ENCODE results near the gene SUSD2.

SUSD2 gene

DNA sequence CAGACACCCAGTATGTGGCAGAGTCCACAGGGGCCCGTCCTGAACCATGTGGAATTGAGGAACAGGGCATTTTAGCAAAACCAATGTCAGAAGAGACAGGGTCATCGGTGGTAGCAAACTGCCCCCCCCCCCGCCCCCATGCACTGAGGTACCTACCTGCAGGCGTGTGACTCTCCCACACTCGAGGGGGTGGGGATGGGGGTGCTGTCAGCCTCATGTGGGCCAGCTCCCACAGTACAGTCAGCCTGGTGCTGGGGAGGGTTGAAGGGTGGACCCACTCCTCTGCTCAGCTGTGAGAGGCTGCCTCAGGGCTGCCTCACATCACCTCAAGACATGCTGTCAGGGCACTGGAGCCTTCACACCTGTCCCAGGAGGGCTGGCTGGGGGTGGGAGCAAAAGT is 10.7 kb upstream of the SUSD2 start:
- H3K9me3 ChIP-seq (ENCODE audit: control insufficient read depth in 1 of 2, low read length in 2 of 2), result no peaks in the 10 kb centered on the region
- H3K4me1 ChIP-seq (ENCODE audit: control insufficient read depth in 1 of 2, insufficient read depth in 2 of 2, low read length in 2 of 2), result no peaks in the 10 kb centered on the region
- no peak overlapping the region for H3K9ac ChIP-seq (ENCODE audit: low read depth in 1 of 2, low read length in 2 of 2)
- no peak overlapping the region for H3K27ac ChIP-seq (ENCODE audit: low read depth, low read length)
- no peak overlapping the region for H3K4me3 ChIP-seq (ENCODE audit: low read depth in 1 of 2, low read length in 2 of 2)
- no peaks in the 10 kb centered on the region for H3K27me3 ChIP-seq (ENCODE audit: control insufficient read depth in 1 of 2, insufficient read depth in 2 of 2, low read length in 2 of 2)
- H3K36me3 ChIP-seq (ENCODE audit: control insufficient read depth in 1 of 2, insufficient read depth in 2 of 2, low read length in 2 of 2), result peaks cover 43 to 85% of the 10 kb centered on the region in 2 donors

DNA sequence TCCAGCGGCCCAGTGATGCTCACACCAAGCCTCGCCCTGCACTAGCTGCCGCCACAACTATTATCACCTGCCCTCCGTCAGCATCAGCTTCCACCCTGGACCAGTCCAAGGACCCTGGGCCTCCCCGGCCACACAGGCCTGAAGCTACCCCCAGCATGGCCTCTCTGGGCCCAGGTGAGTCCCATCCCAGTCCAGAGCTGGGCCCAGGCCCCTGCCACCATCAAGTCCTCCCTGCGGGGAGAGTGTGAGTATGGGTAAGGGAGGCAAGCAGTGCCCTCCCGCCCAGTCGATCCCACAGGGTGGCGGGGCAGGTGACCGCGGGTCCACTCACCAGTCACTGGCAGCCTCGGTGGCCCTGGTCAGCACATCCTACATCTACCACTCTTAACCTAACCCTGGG is 9.5 kb upstream of the SUSD2 start:
- Histone ChIP-seq H3K4me3 (ENCODE audit: low read depth in 1 of 2, low read length in 2 of 2) (no peak overlapping the region), H3K27me3 (ENCODE audit: control insufficient read depth in 1 of 2, insufficient read depth in 2 of 2, low read length in 2 of 2) (no peaks in the 10 kb centered on the region), H3K36me3 (ENCODE audit: control insufficient read depth in 1 of 2, insufficient read depth in 2 of 2, low read length in 2 of 2) (peaks cover 38 to 86% of the 10 kb centered on the region in 2 donors), H3K27ac (ENCODE audit: low read depth, low read length) (no peak overlapping the region), H3K9me3 (ENCODE audit: control insufficient read depth in 1 of 2, low read length in 2 of 2) (no peaks in the 10 kb centered on the region), H3K4me1 (ENCODE audit: control insufficient read depth in 1 of 2, insufficient read depth in 2 of 2, low read length in 2 of 2) (no peaks in the 10 kb centered on the region), H3K9ac (ENCODE audit: low read depth in 1 of 2, low read length in 2 of 2) (no peak overlapping the region)

DNA sequence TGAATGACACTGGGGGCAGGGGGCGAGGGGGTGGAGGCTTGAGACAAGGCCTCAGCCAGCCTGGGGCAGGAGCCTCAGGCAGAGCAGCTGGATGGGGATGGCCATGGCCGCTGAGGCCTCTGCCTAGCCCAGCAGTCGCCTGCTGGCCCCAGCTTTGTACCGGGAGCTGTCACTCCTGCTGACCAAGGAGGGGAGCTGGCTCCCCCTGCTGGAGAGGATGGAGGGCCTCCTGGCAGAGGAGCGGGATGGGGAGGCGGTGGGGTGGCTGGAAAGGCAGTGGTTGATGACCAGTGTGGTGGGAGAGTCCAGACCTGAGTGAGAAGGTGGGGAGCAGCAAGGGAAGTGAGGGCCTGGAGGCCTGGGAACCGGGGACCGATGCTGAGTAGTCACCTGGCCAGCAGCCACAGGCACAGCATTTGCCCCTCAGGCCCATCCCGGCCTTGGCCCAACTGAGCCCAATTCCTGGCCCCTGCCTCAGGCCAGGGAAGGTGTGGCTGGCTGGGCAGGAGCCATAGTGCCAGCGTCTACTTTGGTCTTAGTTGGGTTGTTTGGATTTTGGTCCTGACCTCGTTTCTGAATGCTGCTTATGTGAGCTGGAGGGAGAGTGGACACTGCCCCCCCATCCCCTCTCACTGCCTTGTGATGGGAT is 6.0 kb upstream of the SUSD2 start:
- Histone ChIP-seq H3K4me3 (ENCODE audit: low read depth in 1 of 2, low read length in 2 of 2) (no peak overlapping the region), H3K36me3 (ENCODE audit: control insufficient read depth in 1 of 2, insufficient read depth in 2 of 2, low read length in 2 of 2) (peaks cover 21 to 72% of the 10 kb centered on the region in 2 donors), H3K27me3 (ENCODE audit: control insufficient read depth in 1 of 2, insufficient read depth in 2 of 2, low read length in 2 of 2) (no peaks in the 10 kb centered on the region), H3K4me1 (ENCODE audit: control insufficient read depth in 1 of 2, insufficient read depth in 2 of 2, low read length in 2 of 2) (no peaks in the 10 kb centered on the region), H3K9me3 (ENCODE audit: control insufficient read depth in 1 of 2, low read length in 2 of 2) (no peaks in the 10 kb centered on the region), H3K27ac (ENCODE audit: low read depth, low read length) (no peak overlapping the region), H3K9ac (ENCODE audit: low read depth in 1 of 2, low read length in 2 of 2) (no peak overlapping the region)

DNA sequence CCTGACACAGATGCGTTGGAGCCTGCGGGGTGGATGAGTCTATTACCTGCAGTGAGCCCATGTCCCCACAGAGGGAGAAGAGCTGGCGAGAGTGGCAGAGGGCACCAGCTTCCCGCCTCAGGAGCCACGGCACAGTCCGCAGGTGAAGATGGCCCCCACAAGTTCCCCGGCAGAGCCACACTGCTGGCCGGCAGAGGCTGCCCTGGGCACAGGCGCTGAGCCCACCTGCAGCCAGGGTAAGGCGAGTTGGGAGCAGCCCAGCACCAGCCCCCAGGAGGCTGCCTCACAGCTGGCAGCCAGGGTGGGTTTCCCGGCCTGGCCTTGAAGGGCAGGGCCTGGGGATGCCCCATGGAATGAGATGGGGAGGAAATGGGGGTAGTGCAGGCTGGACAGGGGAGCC is 5.2 kb upstream of the SUSD2 start:
- H3K9me3 ChIP-seq (ENCODE audit: control insufficient read depth in 1 of 2, low read length in 2 of 2), result no peaks in the 10 kb centered on the region
- no peaks in the 10 kb centered on the region for H3K27me3 ChIP-seq (ENCODE audit: control insufficient read depth in 1 of 2, insufficient read depth in 2 of 2, low read length in 2 of 2)
- peaks cover 4% of the 10 kb centered on the region in 2 donors for H3K4me1 ChIP-seq (ENCODE audit: control insufficient read depth in 1 of 2, insufficient read depth in 2 of 2, low read length in 2 of 2)
- H3K9ac ChIP-seq (ENCODE audit: low read depth in 1 of 2, low read length in 2 of 2), result no peak overlapping the region
- peaks cover 21 to 64% of the 10 kb centered on the region in 2 donors for H3K36me3 ChIP-seq (ENCODE audit: control insufficient read depth in 1 of 2, insufficient read depth in 2 of 2, low read length in 2 of 2)
- no peak overlapping the region for H3K27ac ChIP-seq (ENCODE audit: low read depth, low read length)
- no peak overlapping the region for H3K4me3 ChIP-seq (ENCODE audit: low read depth in 1 of 2, low read length in 2 of 2)

DNA sequence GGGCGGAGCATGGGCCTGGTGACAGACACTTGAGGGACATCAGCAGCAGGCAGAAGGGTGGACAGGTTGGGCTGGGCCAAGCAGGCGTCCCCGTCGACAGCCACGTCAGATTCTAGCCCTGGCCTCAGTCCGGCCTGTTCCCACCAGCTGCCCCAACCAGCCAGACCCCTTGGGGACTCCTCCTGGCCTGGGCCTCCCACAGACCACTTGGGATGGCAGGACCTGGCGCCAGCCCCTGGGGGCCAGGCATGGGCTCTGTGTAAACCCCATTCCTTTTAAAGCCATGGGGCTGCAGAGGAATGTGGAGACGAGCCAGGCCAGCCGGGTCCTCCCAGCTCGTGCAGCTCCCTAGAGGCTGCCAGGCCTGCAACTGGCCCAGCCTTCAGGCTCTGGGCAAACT is 4.7 kb upstream of the SUSD2 start:
- Histone ChIP-seq H3K27me3 (ENCODE audit: control insufficient read depth in 1 of 2, insufficient read depth in 2 of 2, low read length in 2 of 2) (no peaks in the 10 kb centered on the region), H3K9ac (ENCODE audit: low read depth in 1 of 2, low read length in 2 of 2) (no peak overlapping the region), H3K4me1 (ENCODE audit: control insufficient read depth in 1 of 2, insufficient read depth in 2 of 2, low read length in 2 of 2) (peaks cover 8% of the 10 kb centered on the region in 2 donors), H3K9me3 (ENCODE audit: control insufficient read depth in 1 of 2, low read length in 2 of 2) (no peaks in the 10 kb centered on the region), H3K27ac (ENCODE audit: low read depth, low read length) (no peak overlapping the region), H3K4me3 (ENCODE audit: low read depth in 1 of 2, low read length in 2 of 2) (no peak overlapping the region), H3K36me3 (ENCODE audit: control insufficient read depth in 1 of 2, insufficient read depth in 2 of 2, low read length in 2 of 2) (peaks cover 21 to 58% of the 10 kb centered on the region in 2 donors)

DNA sequence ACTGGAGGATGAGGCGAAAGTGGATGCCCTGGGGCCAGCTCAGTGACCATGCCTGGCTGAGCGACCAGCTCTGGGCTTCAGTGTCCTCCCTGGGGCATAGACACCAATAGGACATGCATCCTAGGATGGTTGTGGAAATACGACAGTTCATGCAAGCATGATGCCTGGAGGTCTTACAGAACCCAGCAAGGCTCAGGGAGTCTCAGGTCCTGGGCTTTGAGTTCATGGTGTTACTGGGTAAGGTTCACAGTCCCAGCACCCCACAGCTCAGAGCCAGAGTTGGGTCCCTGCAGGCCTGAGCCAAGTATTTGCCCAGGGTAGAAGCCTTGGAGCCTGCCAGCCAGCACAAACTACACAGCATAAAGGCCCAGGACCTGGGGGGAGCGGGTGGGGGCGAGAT is 4.2 kb upstream of the SUSD2 start:
- Histone ChIP-seq H3K27ac (ENCODE audit: low read depth, low read length) (no peak overlapping the region), H3K4me1 (ENCODE audit: control insufficient read depth in 1 of 2, insufficient read depth in 2 of 2, low read length in 2 of 2) (peaks cover 10 to 12% of the 10 kb centered on the region in 2 donors), H3K4me3 (ENCODE audit: low read depth in 1 of 2, low read length in 2 of 2) (no peak overlapping the region), H3K36me3 (ENCODE audit: control insufficient read depth in 1 of 2, insufficient read depth in 2 of 2, low read length in 2 of 2) (peaks cover 19 to 54% of the 10 kb centered on the region in 2 donors), H3K27me3 (ENCODE audit: control insufficient read depth in 1 of 2, insufficient read depth in 2 of 2, low read length in 2 of 2) (no peaks in the 10 kb centered on the region), H3K9ac (ENCODE audit: low read depth in 1 of 2, low read length in 2 of 2) (no peak overlapping the region), H3K9me3 (ENCODE audit: control insufficient read depth in 1 of 2, low read length in 2 of 2) (no peaks in the 10 kb centered on the region)

DNA sequence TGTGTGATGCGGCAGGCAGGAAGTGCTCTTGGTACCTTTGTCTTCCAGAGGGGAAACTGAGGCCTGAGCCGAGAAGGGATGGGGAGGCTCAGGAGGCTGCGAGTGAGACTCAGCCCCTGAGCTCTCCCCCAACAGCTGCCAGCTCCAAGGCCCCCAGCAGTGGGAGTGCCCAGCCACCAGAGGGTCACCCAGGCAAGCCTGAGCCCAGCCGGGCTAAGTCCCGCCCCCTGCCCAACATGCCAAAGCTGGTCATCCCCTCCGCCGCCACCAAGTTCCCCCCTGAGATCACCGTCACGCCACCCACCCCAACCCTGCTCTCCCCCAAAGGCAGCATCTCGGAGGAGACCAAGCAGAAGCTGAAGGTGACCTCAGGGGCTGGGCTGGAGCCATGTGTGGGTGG is 3.8 kb upstream of the SUSD2 start:
- no peaks in the 10 kb centered on the region for H3K27me3 ChIP-seq (ENCODE audit: control insufficient read depth in 1 of 2, insufficient read depth in 2 of 2, low read length in 2 of 2)
- peaks cover 15 to 50% of the 10 kb centered on the region in 2 donors for H3K36me3 ChIP-seq (ENCODE audit: control insufficient read depth in 1 of 2, insufficient read depth in 2 of 2, low read length in 2 of 2)
- H3K27ac ChIP-seq (ENCODE audit: low read depth, low read length), result no peak overlapping the region
- H3K9ac ChIP-seq (ENCODE audit: low read depth in 1 of 2, low read length in 2 of 2), result no peak overlapping the region
- H3K9me3 ChIP-seq (ENCODE audit: control insufficient read depth in 1 of 2, low read length in 2 of 2), result no peaks in the 10 kb centered on the region
- no peak overlapping the region for H3K4me3 ChIP-seq (ENCODE audit: low read depth in 1 of 2, low read length in 2 of 2)
- peaks cover 10 to 13% of the 10 kb centered on the region in 2 donors for H3K4me1 ChIP-seq (ENCODE audit: control insufficient read depth in 1 of 2, insufficient read depth in 2 of 2, low read length in 2 of 2)

DNA sequence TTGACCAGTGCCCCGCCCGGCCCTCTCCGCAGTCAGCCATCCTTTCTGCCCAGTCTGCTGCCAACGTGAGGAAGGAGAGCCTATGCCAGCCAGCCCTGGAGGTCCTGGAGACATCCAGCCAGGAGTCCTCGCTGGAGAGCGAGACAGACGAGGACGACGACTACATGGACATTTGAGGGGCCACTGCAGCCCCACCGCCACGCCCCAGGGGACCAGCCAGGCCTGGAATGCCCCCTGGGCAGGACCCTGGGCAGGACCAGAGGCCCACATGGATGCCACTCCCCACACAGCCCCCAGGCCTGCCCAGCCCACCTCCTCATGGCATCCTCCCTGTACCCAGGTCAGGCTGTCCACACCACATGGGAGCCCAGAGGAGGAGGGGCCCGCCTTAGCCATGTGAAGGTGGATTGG is 3.3 kb upstream of the SUSD2 start:
- peaks cover 10 to 13% of the 10 kb centered on the region in 2 donors for H3K4me1 ChIP-seq (ENCODE audit: control insufficient read depth in 1 of 2, insufficient read depth in 2 of 2, low read length in 2 of 2)
- H3K27ac ChIP-seq (ENCODE audit: low read depth, low read length), result no peak overlapping the region
- no peaks in the 10 kb centered on the region for H3K27me3 ChIP-seq (ENCODE audit: control insufficient read depth in 1 of 2, insufficient read depth in 2 of 2, low read length in 2 of 2)
- H3K9ac ChIP-seq (ENCODE audit: low read depth in 1 of 2, low read length in 2 of 2), result no peak overlapping the region
- H3K36me3 ChIP-seq (ENCODE audit: control insufficient read depth in 1 of 2, insufficient read depth in 2 of 2, low read length in 2 of 2), result peaks cover 9 to 44% of the 10 kb centered on the region in 2 donors
- H3K4me3 ChIP-seq (ENCODE audit: low read depth in 1 of 2, low read length in 2 of 2), result no peak overlapping the region
- no peaks in the 10 kb centered on the region for H3K9me3 ChIP-seq (ENCODE audit: control insufficient read depth in 1 of 2, low read length in 2 of 2)

DNA sequence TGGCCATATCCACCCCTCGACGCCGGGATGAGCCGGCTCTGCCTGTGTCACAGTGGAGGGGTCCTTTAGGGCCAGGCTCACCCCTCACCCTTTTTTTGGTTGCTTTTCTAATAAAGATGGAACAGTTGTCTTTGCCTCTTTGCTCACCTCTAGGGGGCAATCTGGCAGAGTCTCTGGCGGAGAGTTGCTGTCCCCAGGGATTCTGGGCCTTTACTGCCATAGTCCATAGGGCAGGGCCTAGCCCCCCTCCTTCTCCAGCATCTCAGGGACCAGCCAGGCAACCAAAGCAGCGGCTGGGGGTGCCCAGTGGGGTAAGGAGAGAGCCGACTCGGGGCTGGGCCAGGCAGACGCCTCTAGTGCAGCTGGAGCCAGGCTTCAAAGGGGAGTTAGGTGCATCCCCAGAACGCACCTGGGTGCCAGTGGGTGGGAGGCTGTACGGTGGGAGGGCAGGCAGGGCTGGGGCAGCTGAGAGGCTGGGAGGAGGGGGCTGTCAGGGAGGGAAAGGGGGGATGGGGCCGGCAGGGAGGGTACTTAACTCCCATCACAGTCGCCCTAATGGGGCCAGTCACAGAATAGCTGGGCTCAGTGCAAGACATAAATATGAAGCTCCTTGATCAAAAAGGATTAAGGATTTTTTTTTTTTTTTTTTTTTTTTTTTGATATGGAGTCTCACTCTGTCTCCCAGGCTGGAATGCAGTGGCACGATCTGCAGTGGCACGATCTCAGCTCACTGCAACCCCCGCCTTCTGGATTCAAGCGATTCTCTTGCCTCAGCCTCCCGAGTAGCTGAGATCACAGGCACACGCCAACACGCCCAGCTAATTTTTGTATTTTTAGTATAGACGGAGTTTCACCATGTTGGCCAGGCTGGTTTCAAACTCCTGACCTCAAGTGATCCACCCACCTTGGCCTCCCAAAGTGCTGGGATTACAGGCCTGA is 2.5 kb upstream of the SUSD2 start:
- no peak overlapping the region for H3K9ac ChIP-seq (ENCODE audit: low read depth in 1 of 2, low read length in 2 of 2)
- H3K27ac ChIP-seq (ENCODE audit: low read depth, low read length), result no peak overlapping the region

DNA sequence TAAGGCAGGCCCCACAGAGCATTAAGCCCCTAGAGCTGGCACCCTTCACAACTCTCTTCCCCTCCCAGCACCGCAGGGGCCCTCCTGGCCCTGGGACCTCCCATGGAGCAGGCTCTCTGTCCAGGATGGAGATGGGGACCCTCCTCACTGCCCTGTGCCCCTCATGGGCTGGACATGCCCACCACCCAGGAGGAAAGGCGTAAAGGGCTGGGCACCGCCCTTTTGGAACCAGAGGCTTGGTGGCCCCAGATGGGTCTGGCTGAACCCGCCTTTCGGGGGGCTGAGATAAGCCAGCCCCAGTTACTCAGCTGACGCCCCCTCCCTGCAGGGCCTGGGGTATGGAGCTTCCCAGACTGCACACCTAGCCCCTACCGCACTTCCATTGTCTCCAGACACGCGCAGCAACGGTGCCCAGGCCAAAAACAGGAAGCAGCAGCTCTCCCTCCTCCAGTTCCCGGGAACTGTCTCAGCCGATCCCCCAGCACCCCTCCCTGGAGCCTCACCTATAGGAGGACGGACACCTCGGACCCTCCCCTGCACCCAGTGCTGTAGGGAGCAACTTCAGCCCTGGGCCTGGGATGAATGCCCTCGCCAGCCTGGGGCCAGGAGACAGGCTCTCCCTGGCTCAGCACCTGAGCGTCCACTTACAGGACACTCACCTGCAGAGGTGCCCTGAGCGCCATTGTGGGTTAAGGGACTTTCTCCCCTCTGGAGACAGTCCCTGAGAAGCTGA is 1.6 kb upstream of the SUSD2 start:
- Histone ChIP-seq H3K9me3 (ENCODE audit: control insufficient read depth in 1 of 2, low read length in 2 of 2) (no peaks in the 10 kb centered on the region), H3K4me1 (ENCODE audit: control insufficient read depth in 1 of 2, insufficient read depth in 2 of 2, low read length in 2 of 2) (peaks cover 10 to 13% of the 10 kb centered on the region in 2 donors), H3K27ac (ENCODE audit: low read depth, low read length) (no peak overlapping the region), H3K36me3 (ENCODE audit: control insufficient read depth in 1 of 2, insufficient read depth in 2 of 2, low read length in 2 of 2) (peaks cover 3 to 34% of the 10 kb centered on the region in 2 donors), H3K4me3 (ENCODE audit: low read depth in 1 of 2, low read length in 2 of 2) (no peak overlapping the region), H3K27me3 (ENCODE audit: control insufficient read depth in 1 of 2, insufficient read depth in 2 of 2, low read length in 2 of 2) (no peaks in the 10 kb centered on the region), H3K9ac (ENCODE audit: low read depth in 1 of 2, low read length in 2 of 2) (no peak overlapping the region)

More for the DNA sequence above, 2.5 kb upstream of the SUSD2 start:
- peaks cover 10 to 13% of the 10 kb centered on the region in 2 donors for H3K4me1 ChIP-seq (ENCODE audit: control insufficient read depth in 1 of 2, insufficient read depth in 2 of 2, low read length in 2 of 2)
- H3K36me3 ChIP-seq (ENCODE audit: control insufficient read depth in 1 of 2, insufficient read depth in 2 of 2, low read length in 2 of 2), result peaks cover 8 to 41% of the 10 kb centered on the region in 2 donors
- no peak overlapping the region for H3K4me3 ChIP-seq (ENCODE audit: low read depth in 1 of 2, low read length in 2 of 2)
- H3K27me3 ChIP-seq (ENCODE audit: control insufficient read depth in 1 of 2, insufficient read depth in 2 of 2, low read length in 2 of 2), result no peaks in the 10 kb centered on the region
- no peaks in the 10 kb centered on the region for H3K9me3 ChIP-seq (ENCODE audit: control insufficient read depth in 1 of 2, low read length in 2 of 2)

All from duodenal mucosa (tissue), 2 donors.